GM23248 (cell line): Measurements from ENCODE around the gene CAMTA1.

Source experiments
- EZH2 ChIP-seq: fragments of 200-600 bp; sonication (generic); IDR thresholded peaks from 2 replicates; pipeline ENCODE4 v1.6.1; 2018; ENCODE audit warnings: antibody characterized with exemption, mild to moderate bottlenecking; ENCODE audit not compliant: insufficient read depth, poor library complexity, severe bottlenecking
- EZH2phosphoT487 ChIP-seq: fragments of 200-600 bp; sonication (generic); IDR thresholded peaks from 2 replicates; pipeline ENCODE4 v1.6.1; 2018; ENCODE audit warnings: antibody characterized with exemption, moderate library complexity, mild to moderate bottlenecking, low read depth; ENCODE audit not compliant: insufficient read depth

- TF ChIP-seq EZH2phosphoT487 (no peak), EZH2 (no peak)
Measured at GRCh38 chr1:7069931-7070330, 284.7 kb downstream of the CAMTA1 start.
